NT2/D1 (cell line): ENCODE results near the gene SLC1A7.

Experiments
- YY1 ChIP-seq: IDR thresholded peaks from 2 replicates; pipeline ENCODE4 v1.6.1; 2011; ENCODE audit not compliant: insufficient read length, insufficient read depth
- ZNF274 ChIP-seq: IDR thresholded peaks from 2 replicates; pipeline ENCODE4 v1.6.1; 2011; ENCODE audit warnings: mild to moderate bottlenecking, low read depth, low read length

DNA sequence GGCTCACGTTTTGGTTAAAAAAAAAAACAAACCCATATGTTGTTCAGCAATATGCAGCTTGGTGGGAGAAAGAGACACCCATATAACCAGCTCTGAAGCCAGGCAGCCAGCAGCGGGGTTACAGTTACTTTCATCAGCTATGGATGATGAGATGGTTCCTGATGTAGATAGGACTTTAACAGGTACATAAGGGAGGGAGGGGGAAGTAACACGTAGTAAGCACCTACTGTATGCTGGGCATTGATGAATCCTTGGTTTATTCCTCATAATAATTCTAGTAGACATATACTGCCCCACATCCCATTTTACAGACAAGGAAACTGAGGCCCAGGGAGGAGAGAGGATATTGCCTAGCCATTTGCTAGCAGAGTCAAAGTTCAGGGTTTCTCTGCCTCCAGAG lies 2.0 kb downstream of the SLC1A7 start:
- TF ChIP-seq YY1 (no peak), ZNF274 (no peak)
